Esophagus muscularis mucosa (tissue), 4 donors: ENCODE data around the gene CCM2L.

Experiments
- CTCF ChIP-seq, 3 experiments: fragments of 200-600 bp in 2 of 3; fragments of 450-650 bp in 1 of 3; sonication (generic) in 2 of 3; IDR thresholded peaks; one replicate each; pipeline ENCODE4 v1.5.1; 2017 to 2019; ENCODE audit warnings: antibody characterized with exemption in 3 of 3, mild to moderate bottlenecking in 2 of 3, moderate library complexity in 1 of 3
- EP300 ChIP-seq: sonication (generic); formaldehyde crosslinking; IDR thresholded peaks from one replicate; pipeline ENCODE4 v1.6.1; 2017; ENCODE audit warnings: antibody characterized with exemption
- POLR2A ChIP-seq: fragments of 450-650 bp; IDR thresholded peaks from one replicate; pipeline ENCODE4 v1.6.1; 2017; ENCODE audit warnings: antibody characterized with exemption, moderate library complexity, mild to moderate bottlenecking, low read depth
- POLR2AphosphoS5 ChIP-seq, 2 donors: sonication (generic); formaldehyde crosslinking; IDR thresholded peaks; one replicate each; pipeline ENCODE4 v1.6.1; 2017; ENCODE audit warnings: antibody characterized with exemption in 2 of 2

GRCh38 chr20:32034581-32035425 is 24.6 kb downstream of the CCM2L start:
- TF ChIP-seq CTCF (IDR thresholded peaks at IDR 0.05) = no peak
- no peak for TF ChIP-seq EP300
- TF ChIP-seq POLR2AphosphoS5 (IDR thresholded peaks at IDR 0.05) = no peak
- TF ChIP-seq POLR2A = no peak
